SU-DHL-6 (cell line): ENCODE measurements around the gene LCN10.

Experiments
- CTCF ChIP-seq: fragments of 200-600 bp; sonication (generic); IDR thresholded peaks from one replicate; pipeline ENCODE4 v1.5.1; 2017; ENCODE audit warnings: antibody characterized with exemption, mild to moderate bottlenecking, low read length, moderate library complexity; ENCODE audit not compliant: insufficient read depth, poor library complexity, severe bottlenecking
- EZH2phosphoT487 ChIP-seq: fragments of 200-600 bp; sonication (generic), shearing (Covaris generic); conservative IDR thresholded peaks from 2 replicates; pipeline ENCODE4 v1.6.1; 2018; ENCODE audit warnings: mild to moderate bottlenecking, antibody characterized with exemption, low read length, moderate library complexity, mixed read lengths

GRCh38 chr9:136762915-136763648 lies 20.3 kb upstream of the LCN10 start:
- TF ChIP-seq CTCF (no peak), EZH2phosphoT487 (no peak)
